Activated T-helper 1 cell treated with anti-CD3 and anti-CD28 coated beads, Interleukin-2, amount 50 U/mL, for 16 hours (primary cell): ENCODE data around the gene RAB20.
"Not testable (repeated sequence)": the region's sequence is repeated elsewhere in the genome, so short reads cannot be mapped to it uniquely, and the experiment has no call there.

Experiments
- DNase-seq, 2 donors: peaks; one replicate each; pipeline ENCODE4 v3.0.0-alpha.2; 2020; ENCODE audit warnings: low read depth in 1 of 2, low spot score in 1 of 2

Gene RAB20

DNA sequence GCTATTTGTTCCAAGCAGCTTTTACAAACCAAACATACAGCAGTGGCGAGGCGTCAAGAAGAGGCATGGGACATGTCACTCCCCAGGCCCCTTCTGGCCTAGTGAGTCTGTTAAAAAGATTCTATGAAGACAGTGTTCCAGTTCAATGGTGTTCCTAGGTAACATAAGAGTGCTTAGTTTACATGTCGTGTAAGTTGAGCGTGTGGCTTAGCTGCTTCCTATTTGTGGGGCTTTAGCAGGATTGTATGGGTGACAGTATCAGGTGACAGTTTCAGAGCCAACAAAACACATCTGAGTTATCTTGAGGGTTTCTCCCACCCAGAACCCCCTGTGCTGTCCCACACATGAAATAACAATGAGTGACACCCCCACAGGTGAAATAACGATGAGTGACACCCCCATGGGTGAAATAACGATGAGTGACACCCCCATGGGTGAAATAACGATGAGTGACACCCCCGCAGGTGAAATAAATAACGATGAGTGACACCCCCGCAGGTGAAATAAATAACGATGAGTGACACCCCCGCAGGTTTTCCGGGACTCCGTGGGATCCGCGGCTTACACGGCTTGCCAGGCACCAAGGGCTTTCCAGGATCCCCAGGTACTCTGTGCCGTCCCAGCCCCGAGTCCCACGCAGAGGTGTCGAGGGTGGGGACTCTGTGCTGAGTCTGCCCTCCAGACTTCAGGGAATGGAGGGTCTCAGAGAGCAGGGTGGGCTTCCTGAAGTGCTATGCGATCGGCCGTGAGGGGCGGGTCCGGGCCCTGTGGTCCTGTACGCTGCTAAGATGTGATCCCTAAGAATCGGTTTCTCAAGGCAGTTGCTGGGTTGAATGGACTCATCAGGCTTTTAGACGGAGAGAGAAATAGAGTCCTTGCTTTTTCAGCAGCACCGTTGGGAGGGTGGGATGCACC lies 68.6 kb downstream of the RAB20 start:
- no peak for DNase-seq

DNA sequence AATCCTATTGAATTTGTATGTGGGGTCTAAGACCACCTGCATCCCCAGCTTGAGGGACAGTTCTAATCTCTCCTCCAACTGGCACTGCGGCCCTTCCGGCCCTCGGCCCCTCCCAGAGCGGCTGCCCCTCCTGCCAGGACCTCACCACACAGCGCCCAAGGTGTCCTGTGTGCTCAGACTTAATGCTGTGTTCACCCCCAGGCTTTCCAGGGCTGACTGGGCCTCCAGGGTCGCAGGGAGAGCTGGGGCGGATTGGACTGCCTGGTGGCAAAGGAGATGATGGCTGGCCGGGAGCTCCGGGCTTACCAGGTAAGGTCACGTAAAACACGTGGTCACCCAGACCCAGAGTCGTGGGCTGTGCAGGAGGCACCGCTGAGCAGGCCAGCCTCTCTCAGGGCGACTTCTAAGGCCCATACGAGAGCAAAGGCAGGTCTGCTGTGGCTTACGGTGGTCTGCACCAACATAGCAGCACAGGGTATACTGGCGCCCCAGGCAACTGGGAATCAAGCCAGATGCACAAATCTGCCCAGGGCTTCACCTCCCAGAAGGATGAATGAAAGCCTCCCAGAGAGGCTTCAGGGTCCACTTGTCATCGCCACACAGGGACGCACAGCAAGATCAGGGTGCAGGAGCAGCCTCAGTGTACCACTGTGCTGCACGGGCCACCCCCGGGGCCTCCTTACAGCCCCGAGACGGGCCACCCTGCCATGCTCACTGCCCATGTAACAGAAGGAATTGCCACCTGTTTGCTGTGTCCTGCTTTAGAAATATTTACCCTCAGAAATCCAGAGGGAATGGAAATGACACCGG lies 69.4 kb downstream of the RAB20 start:
- DNase-seq = no peak

DNA sequence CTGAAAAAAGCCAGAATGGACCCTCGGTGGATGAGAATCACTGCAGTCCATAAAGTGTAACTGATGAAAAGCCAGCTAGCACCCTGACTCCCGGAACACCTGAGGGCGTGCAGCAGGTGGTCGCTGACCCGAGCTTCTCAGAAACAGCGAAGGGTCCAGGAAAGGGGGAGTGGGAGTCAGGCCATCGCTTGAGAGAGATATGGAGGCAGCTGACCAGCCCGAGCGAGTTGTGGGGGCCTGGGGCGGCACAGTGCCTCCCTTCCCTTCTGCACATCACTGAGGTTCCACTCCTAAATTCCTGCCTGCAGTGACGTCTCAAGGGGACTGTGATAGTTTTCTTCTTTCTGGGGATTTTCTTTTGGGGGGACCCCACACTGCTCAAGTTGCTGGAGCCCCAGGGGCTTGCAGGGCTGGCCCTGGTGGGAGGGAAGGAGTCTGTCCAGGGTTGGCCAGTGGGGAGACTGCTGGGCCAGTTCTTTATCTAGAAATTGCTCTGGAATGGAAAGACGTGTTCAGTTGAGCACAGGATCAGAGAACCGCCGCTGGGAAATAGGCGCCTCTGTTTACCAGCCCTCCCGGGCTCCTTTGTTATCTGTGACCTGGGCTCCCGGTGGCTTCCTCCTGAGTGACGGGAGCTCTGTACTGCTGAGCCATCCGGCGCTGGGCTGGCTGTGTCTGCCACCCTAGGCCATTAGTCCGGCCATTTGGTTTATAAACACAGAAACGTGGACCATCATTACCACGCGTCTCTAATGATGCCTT lies 71.3 kb downstream of the RAB20 start:
- no peak for DNase-seq

DNA sequence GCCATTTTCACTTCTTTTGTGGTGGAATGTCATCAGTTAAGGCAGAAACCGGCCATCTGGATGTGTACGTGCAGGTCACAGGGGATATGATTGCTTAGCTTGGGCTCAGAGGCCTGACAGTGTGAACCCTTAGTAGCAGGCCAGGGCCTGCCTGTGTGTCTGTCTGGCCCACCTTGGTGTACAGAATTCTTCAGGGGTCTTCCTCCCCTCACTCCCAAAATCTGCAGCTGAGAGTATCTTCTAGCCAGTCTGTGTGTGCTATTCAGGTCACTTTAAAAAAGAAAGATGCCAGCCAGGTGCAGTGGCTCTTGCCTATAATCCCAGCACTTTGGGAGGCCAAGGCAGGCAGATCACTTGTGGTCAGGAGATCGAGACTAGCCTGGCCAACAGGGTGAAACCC lies 74.6 kb downstream of the RAB20 start:
- not testable (repeated sequence) for DNase-seq

DNA sequence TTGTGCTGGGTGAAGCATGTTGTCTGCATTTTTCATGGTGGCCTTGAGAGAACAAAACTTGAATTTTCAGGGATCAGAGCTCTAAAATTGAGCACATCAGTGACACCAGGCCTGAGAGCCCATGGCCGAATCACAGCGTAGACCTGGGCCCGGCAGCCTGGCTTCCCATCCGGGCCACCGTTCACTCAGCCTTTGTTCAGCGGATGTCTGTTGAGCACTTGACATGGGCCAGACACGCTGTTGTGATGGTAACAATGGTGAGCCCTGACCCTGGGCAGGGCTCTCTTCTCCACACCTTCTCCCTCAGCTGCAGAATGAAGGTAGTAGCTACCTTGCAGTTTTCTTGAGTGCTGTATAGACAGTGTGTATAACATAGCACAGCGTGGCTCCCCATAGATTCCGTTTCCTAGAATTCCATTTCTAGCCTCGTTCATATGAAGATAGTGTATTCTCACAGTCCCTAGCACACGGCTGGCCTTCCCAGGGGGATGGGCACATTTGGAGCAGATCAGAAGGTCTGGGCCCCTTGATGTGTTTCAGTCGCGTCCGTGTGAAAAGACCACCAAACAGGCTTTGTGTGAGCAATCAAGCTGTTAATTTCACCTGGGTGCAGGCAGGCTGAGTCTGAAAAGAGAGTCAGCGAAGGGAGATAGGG lies 75.3 kb downstream of the RAB20 start:
- DNase-seq = no peak

DNA sequence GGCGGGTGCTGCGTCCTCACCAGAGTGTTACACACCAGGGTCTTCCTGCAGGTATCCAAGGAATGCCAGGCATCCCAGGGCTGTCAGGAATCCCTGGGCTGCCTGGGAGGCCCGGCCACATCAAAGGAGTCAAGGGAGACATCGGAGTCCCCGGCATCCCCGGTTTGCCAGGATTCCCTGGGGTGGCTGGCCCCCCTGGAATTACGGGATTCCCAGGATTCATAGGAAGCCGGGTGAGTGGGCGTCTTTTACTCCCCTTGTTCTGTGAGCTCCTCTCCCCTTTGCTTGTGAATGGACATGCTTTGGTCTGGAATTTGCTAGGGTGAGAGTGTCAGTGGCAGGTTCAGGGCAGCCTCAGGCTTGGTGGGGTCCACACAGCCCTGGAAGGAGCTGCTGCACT lies 75.9 kb downstream of the RAB20 start:
- DNase-seq = no peak

DNA sequence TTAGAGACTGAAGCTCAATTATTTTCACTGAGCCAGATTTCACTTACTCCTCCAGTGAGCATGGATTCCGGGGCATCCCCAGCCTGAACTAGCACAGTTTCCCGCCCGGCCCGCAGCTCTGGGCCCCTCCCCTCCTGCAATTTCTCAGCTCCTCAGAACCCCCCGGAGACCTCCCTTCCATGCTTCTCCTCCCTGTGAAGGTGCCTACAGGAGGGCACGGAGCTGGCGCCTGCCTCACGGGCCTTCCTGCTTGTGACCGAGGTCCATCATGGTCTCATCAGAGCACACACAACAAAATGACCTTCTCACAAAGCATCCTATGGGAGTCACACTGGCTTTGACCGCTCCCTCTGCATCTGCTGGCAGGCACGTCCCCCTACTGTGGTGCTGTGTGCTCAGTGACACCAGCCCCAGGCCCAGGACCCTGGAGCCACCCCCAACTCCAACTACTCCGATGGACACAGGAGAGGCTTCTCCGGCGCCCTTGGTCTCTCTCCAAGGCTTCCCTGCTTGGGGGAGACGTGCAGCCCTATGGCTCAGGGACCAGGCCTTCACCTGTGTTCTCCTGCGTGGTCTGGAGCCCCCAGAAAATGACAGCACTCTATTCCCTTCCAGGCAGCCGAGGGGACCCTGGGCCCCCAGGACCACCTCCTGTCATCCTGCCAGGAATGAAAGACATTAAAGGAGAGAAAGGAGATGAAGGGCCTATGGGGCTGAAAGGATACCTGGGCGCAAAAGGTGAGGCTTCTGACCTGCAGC lies 77.1 kb downstream of the RAB20 start:
- no peak for DNase-seq

DNA sequence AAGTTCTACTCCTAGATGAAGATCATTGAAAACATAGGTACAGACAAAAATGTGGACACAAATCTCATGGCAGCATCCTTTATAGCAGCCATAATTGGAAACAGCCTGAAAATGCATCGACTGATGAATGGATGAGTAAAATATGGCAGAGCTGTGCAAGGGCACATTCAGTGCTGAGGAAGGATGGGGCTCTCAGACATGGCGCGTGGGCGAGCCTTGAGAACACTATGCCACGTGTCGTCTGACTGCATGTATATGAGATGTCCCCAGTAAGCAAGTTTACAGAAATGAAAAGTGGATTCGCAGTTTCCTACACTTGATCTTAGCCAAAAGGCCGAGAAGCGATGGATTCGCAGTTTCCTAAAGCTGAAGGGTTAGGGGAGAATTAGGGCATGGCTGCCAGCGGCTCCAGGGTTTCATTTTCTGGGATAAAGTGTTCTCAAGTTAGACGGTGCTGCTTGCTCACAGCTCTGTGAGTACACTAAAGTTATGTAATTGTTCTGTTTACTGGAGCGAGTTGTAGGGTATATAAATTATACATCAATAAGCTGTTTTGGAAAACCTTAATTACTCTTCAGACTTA lies 78.0 kb downstream of the RAB20 start:
- DNase-seq = no peak

DNA sequence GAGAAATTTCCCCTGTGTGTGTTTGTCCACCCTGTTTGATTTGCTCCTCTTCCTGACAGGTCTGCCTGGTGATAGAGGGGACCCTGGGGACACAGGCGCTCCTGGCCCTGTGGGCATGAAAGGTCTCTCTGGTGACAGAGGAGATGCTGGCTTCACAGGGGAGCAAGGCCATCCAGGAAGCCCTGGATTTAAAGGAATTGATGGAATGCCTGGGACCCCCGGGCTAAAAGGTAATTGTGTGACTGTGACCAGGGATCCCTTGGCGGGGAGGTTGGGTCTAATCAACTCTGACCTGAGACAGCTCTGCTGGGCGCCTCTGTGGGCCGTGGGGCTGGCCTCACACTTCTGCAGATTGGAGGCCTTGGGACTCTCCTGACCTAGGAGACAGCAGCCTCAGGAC lies 81.4 kb downstream of the RAB20 start:
- no peak for DNase-seq

DNA sequence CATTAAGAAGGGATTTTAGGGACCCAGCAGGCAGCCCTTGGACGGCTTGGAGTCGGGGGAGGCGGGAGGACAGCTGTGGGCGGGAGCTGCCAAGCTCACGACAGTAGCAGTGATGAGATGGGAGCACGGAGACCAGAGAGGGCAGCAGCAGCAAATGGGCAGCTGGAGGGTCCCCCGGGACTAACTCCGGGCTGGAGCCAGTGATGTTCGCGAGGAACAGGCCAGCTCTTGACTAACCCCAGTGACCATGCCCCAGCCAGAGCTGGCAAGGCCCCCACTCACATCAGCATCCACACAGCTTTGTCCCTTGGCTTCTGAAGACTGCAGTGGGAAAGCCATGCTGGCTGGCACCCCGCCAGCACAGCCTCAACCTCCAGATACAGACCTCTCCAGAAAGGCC lies 81.9 kb downstream of the RAB20 start:
- no peak for DNase-seq

DNA sequence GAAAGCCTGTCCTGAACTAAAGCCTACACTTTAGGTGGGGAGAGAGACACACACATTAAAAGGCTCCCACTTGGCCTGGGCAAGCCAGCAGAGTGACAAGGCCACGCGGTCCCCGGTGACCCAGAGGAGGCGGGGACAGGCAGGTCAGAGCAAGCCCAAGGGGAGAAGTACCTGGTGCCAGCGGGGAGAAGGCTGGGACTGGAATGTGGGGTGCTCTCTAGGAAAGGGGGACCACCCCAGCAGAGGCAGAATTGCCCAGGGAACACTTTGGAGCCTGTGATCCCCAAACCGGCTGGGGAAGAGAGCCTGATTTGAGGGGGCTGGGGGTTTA lies 82.3 kb downstream of the RAB20 start:
- DNase-seq = no peak

DNA sequence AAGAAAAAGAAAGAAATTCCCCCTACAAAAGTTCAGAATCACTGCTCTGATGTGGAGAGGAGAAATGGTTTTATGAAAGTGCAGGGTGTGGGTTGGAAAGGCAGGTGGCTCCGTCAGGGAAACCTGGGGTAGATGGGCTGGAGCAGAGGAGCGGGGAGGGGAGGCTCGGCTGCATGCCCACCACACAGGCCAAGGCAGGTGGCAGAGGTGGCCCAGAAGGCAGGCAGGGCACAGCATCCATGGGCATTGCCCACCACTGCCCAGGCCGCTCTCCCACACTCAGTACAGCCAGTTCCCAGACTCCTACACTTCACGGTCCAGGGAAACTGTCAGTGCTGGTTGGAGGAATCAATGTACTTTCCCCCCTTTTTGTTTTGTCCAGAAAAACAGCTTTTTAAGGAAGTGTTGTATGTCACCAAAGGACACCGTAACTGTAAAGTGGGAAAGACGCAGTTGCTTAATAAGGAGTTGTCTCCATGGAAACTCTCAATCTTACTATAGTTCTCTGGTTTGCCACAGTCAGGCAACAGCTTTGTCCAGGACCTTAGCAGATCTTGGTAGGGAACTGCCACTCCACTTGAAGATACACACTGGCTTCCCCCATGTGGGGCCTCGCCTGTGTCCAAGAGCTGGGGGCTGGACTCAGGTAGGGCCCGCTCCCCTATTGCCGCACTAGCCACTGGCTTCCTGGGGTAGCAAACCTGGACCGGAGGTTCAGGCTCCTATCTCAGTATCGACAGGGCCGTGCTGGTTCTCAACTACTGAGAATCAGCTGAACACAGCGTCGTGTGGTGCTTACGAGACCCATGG lies 82.9 kb downstream of the RAB20 start:
- DNase-seq = no peak

DNA sequence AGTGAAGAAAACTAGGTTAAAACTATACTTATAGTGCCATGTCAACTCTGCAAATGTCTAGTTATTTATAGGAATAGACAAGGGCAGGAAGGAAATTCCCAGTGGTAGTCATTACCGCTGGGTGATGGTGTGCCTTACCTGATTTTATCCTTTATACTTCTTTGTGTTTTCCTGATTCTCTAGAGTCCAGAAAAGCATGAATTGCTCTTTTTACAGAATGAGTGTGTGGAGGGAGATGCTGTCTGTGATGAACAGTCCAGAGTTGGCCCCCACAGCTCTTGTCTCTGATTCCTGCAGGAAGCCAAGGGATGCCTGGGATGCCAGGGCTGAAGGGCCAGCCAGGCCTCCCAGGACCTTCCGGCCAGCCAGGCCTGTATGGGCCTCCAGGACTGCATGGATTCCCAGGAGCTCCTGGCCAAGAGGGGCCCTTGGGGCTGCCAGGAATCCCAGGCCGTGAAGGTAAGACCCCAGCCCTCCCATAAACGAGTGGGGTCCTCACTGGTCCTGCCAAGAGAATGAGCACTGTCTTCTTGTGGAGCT lies 83.7 kb downstream of the RAB20 start:
- DNase-seq = no peak

DNA sequence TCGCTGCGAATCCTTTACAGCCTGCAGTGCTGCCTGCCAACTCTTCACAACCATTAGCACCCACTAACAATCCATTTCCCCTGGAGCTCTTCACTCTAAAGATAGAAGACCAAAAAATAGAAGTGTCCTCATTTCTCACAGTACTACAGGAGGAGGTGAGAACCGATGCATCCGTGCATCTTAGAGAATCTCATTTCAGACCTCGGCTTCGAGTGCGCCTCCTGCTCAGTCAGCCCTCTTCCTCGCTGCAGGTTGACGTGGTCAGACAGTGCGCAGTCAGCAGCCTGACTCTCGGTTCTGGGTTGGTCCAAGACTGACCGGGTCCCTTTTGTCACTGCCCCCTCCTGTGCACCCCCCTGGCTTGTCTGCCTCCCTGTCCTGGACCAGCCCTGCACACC lies 85.3 kb downstream of the RAB20 start:
- DNase-seq = no peak

DNA sequence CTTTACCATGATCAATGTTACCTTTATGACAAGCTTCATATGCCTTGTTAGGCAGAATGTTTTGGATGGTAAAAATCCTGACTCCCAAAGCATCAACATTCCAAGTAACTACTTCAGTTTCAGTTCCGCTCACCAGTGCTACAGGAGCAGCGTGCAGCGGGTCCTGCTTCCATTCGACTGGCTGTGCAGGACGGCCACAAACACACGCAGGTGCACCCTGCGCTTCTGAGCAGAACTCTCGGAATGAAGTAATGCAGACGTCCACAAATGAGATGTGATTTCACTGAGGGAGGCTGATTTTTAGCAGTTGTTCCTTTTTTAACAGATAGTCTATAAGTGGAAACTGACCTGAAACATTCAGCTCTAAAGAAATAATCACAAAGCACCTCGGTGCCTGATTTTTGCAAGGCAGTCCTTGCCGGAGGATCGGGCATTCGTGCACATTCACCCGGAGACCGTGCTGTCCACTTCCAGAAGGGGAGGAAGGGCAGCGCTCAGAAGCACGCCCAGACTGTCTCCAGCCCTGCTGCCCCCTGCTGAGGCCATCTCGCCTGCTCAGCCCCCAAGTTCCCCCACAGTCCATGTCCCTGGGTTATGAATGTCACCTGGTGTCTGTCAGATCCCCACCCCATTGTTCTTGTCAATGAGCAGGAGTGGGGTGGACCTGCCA lies 85.8 kb downstream of the RAB20 start:
- DNase-seq = no peak

DNA sequence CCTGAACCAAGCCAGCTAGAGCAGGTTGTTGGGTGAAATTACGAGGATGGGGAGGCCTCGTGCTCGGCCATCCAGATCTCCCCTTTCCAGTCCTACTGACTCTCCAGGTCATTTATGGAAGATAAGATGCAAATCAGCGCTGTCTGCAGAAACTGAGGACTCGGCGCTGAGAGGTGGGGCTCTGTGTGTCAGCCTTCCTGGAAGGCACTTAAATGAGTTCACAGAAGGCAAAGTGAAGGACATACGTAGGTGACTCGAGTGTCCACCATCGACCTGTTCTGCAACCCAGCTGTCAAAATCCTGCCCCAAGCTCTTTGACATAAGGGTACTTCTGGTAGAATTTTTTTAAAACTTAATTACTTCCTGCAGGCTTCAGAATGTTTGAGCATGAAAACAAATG lies 86.4 kb downstream of the RAB20 start:
- no peak for DNase-seq

DNA sequence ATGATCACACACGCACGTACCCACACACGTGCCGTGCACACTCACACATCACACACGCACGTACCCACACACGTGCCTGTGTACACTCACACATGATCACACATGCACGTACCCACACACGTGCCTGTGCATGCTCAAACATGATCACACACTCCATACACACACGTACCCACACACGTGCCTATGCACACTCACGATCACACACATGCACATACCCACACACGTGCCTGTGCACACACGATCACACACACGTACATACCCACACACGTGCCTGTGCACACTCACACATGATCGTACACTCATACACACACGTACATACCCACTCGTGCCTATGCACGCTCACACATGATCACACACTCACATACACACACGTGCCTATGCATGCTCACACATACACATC lies 86.8 kb downstream of the RAB20 start:
- DNase-seq = no peak
